Lung (tissue), 12 donors: ENCODE results near the gene NDUFV2. TPM values are rescaled to one million over a fixed set of nuclear protein-coding genes. Genes with fewer than 3 reads are reported as not detected.

Source experiments
- ATAC-seq: fragments of 200-7000 bp; cut with Tn5 transposase; one replicate; pipeline ENCODE4 v1.9.1; 2020; ENCODE audit warnings: moderate number of reproducible peaks; ENCODE audit not compliant: insufficient read depth, low FRiP score
- DNase-seq, 3 donors: peaks; one replicate each; pipeline ENCODE4 v3.0.0-alpha.2; 2013 to 2017
- H3K27ac ChIP-seq, 2 donors: one replicate each; pipeline ENCODE4 v1.5.1; 2013; ENCODE audit warnings: mild to moderate bottlenecking in 2 of 2, moderate library complexity in 2 of 2, control low read depth in 1 of 2, inconsistent platforms in 1 of 2, low read depth in 1 of 2, low read length in 1 of 2
- H3K27me3 ChIP-seq, 3 donors: one replicate each; pipeline ENCODE4 v1.5.1; 2013; ENCODE audit warnings: low read length in 2 of 3; ENCODE audit not compliant: control insufficient read depth in 3 of 3, insufficient read depth in 3 of 3
- H3K36me3 ChIP-seq, 4 donors: one replicate each; pipeline ENCODE4 v1.5.1; 2013; ENCODE audit warnings: low read length in 4 of 4, mild to moderate bottlenecking in 1 of 4, moderate library complexity in 1 of 4; ENCODE audit not compliant: control insufficient read depth in 4 of 4, insufficient read depth in 4 of 4
- H3K4me1 ChIP-seq, 5 donors: one replicate each; pipeline ENCODE4 v1.5.1; 2013; ENCODE audit warnings: low read length in 5 of 5, mild to moderate bottlenecking in 2 of 5, moderate library complexity in 1 of 5; ENCODE audit not compliant: control insufficient read depth in 5 of 5, insufficient read depth in 5 of 5
- H3K4me3 ChIP-seq: one replicate; pipeline ENCODE4 v1.5.1; 2013; ENCODE audit warnings: mild to moderate bottlenecking, control low read depth, moderate library complexity
- H3K9ac ChIP-seq, 2 donors: one replicate each; pipeline ENCODE4 v1.5.1; 2013; ENCODE audit warnings: low read length in 2 of 2, control low read depth in 1 of 2; ENCODE audit not compliant: insufficient read depth in 1 of 2
- H3K9me3 ChIP-seq, 4 donors: one replicate each; pipeline ENCODE4 v1.5.1; 2013; ENCODE audit warnings: low read length in 3 of 4, mild to moderate bottlenecking in 1 of 4, moderate library complexity in 1 of 4; ENCODE audit not compliant: control insufficient read depth in 4 of 4, insufficient read depth in 3 of 4
- WGBS, 2 donors: extraction: QIAGEN DNeasy Blood & Tissue Kit; methylation state at CpG; one replicate each; pipeline ENCODE4 v1.1.7; 2013; 5-methylcytosine and 5-hydroxymethylcytosine counted together
- polyA plus RNA-seq, 2 donors: library from polyadenylated mRNA; stranded (reverse); fragments of 200-250 nt; gene quantifications; one replicate each; pipeline ENCODE4 v1.2.1, GENCODE V29; 2013
- total RNA-seq, 2 donors: library from RNA; depleted of rRNA in 1 of 2; stranded (reverse); fragments of >200 nt in 1 of 2; gene quantifications; one replicate each; pipeline ENCODE4 v1.2.1, GENCODE V29; 2014 to 2021
- TF ChIP-seq, protein P1 (sequence below): IDR thresholded peaks from 2 replicates; pipeline ENCODE4 v1.5.1; 2012; ENCODE audit warnings: mild to moderate bottlenecking; ENCODE audit errors: control extremely low read depth, extremely low read depth
- donor health status: control.
- donor health status: control.
- donor health status: Bipolar disorder and iron deficiency.
- donor health status: healthy.
- donor health status: DM: yes; HTN: yes; CAD: no.

Gene NDUFV2
- total and polyA plus RNA-seq, 4 donors, result 130 to 355 (median 144) TPM

DNA sequence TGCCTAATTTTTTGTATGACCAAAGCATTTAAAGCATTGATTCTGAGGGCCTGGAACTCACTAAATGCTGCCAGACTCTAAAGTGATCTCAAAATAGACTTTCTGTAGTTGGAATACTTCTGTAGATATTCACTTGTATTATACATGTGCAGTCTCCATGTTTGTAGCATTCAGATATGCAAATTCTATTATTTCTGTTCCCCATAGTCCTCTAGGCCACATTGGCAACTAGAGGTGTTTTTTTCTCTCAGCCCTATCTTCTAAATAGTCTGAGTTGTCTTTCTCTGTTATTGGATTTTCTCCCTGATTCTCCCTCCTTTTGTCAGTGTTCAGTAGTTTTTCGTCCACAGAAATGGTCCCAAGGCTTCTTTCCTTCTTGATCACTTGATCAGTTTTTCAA is 72.6 kb downstream of the NDUFV2 start:
- TF ChIP-seq, protein P1, sequence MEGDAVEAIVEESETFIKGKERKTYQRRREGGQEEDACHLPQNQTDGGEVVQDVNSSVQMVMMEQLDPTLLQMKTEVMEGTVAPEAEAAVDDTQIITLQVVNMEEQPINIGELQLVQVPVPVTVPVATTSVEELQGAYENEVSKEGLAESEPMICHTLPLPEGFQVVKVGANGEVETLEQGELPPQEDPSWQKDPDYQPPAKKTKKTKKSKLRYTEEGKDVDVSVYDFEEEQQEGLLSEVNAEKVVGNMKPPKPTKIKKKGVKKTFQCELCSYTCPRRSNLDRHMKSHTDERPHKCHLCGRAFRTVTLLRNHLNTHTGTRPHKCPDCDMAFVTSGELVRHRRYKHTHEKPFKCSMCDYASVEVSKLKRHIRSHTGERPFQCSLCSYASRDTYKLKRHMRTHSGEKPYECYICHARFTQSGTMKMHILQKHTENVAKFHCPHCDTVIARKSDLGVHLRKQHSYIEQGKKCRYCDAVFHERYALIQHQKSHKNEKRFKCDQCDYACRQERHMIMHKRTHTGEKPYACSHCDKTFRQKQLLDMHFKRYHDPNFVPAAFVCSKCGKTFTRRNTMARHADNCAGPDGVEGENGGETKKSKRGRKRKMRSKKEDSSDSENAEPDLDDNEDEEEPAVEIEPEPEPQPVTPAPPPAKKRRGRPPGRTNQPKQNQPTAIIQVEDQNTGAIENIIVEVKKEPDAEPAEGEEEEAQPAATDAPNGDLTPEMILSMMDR, result no peak
- H3K9ac ChIP-seq, result no peak overlapping the region
- peaks cover 0 to 2% (median 0%) of the 10 kb centered on the region in 4 donors for H3K9me3 ChIP-seq
- ATAC-seq (no peak), DNase-seq (no peak)
- H3K27ac ChIP-seq, result no peak overlapping the region
- no peaks in the 10 kb centered on the region for H3K36me3 ChIP-seq
- H3K4me3 ChIP-seq, result no peak overlapping the region
- 95% methylated on average over 1 of the region's 1 CpG for WGBS, 2 donors
- no peaks in the 10 kb centered on the region for H3K27me3 ChIP-seq
- peaks cover 0 to 27% (median 0%) of the 10 kb centered on the region in 5 donors for H3K4me1 ChIP-seq

DNA sequence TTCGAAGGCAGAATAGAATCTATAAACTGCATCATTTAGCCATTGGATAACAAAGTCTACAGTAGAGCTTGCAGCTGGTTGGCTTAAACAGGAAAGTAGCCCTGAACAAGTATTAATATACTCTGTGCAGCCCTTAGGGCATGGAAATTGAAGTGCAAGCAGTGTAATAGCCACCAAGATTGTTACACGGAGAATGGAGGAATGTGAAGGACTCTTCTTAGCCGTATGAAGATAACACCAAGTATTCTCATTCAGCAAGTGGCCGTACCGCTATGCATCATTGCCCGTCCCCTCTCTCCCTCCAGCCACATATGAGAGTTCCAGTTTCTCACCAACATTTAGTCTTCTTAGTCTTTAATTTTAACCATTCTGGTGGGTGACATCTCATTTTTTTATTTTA is 74.5 kb downstream of the NDUFV2 start:
- DNase-seq, result peak in 1 of 3 donors; percentile 44
- Histone ChIP-seq H3K36me3 (no peaks in the 10 kb centered on the region), H3K4me1 (peaks cover 0 to 27% (median 0%) of the 10 kb centered on the region in 5 donors), H3K4me3 (no peak overlapping the region), H3K27ac (no peak overlapping the region), H3K9ac (no peak overlapping the region), H3K9me3 (no peaks in the 10 kb centered on the region), H3K27me3 (no peaks in the 10 kb centered on the region)
- TF ChIP-seq, protein P1, result no peak
- ATAC-seq, result peak; percentile 60
- WGBS, 2 donors, result 69 to 89% methylated on average over 6 of the region's 6 CpGs

DNA sequence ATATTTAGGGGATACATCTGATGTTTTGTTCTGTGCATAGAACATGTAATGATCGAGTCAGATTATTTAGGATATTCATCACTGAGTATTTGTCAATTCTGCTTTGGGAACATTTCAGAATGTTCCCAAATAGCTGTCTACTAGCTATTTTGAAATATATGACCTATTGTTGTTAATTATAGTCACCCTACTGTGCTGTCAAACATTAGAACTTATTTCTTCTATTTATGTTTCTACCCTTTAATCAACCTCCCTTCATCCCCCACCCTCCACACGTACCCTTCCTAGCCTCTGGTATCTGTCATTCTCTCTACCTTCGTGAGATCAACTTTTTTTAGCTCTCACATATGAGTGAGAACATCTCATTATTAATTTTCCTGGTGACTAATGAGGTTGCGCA is 75.0 kb downstream of the NDUFV2 start:
- no peak for ATAC-seq
- Histone ChIP-seq H3K27ac (no peak overlapping the region), H3K9ac (no peak overlapping the region), H3K4me1 (peaks cover 0 to 26% (median 0%) of the 10 kb centered on the region in 5 donors), H3K36me3 (no peaks in the 10 kb centered on the region), H3K4me3 (no peak overlapping the region), H3K9me3 (no peaks in the 10 kb centered on the region), H3K27me3 (no peaks in the 10 kb centered on the region)
- 78 to 80% methylated on average over 4 of the region's 4 CpGs for WGBS, 2 donors
- DNase-seq, result no peak
- TF ChIP-seq, protein P1, result no peak

DNA sequence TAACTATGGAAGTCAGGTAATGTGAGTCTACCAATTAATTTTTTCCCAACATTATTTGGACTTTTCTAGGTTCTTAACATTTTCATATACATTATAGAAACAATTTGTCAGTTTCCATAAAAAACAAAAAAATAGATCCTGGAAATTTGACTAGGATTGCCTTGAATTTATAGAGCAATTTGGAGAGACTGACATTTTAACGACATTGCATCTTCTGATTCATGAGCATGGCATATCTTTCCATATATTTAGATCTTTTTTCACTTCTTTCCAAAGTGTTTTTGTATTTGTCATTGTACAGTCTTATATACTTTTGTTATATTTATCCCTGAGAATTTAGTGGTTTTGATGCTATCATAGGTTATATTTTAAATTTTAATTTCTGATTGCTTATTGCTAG is 76.1 kb downstream of the NDUFV2 start:
- H3K4me3 ChIP-seq, result no peak overlapping the region
- H3K27ac ChIP-seq, result no peak overlapping the region
- H3K4me1 ChIP-seq, result peaks cover 0 to 20% (median 0%) of the 10 kb centered on the region in 5 donors

More for the DNA sequence above, 76.1 kb downstream of the NDUFV2 start:
- Histone ChIP-seq H3K27me3 (no peaks in the 10 kb centered on the region), H3K9me3 (peaks cover 0 to 2% (median 0%) of the 10 kb centered on the region in 4 donors), H3K9ac (no peak overlapping the region), H3K36me3 (peaks cover 0 to 11% (median 5%) of the 10 kb centered on the region in 4 donors)
- ATAC-seq (no peak), DNase-seq (no peak)
- 91 to 95% methylated on average over 1 of the region's 1 CpG for WGBS, 2 donors
- TF ChIP-seq, protein P1, result no peak
